Measurements from ENCODE around the gene TNNT3. TPM values are rescaled to one million over a fixed set of nuclear protein-coding genes. Genes with fewer than 3 reads are reported as not detected.

TNNT3 gene
- total RNA-seq, 1 donor from 2014 or later: not detected

DNA sequence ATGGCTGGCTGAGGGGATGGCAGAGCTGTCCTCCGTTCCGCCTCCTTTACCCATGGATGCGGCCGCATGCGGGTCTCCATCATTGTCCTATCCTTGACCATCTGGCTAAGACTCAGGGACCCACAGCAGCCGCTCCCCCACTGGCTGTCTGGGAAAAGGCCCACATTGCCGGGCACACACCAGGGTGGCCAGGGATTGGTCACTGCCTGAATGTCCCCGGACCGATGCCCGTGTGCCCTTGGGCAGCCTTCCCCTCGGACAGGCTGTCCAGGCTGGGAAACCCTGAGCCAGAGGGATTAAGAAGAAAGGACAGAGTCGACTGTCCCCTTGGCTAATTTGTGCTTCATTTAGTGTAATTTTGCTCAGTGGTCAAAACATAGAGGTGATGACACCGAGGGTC, 55.7 kb downstream of the TNNT3 start:
- DNase-seq (ENCODE audit: low read depth): no peak
- Histone ChIP-seq H3K36me3 (ENCODE audit: control insufficient read depth, insufficient read depth, low read length) (no peaks in the 10 kb centered on the region), H3K27me3 (ENCODE audit: control insufficient read depth, insufficient read depth, low read length) (no peaks in the 10 kb centered on the region), H3K4me3 (ENCODE audit: low read depth, low read length) (no peak overlapping the region)
- TF ChIP-seq, protein P1, sequence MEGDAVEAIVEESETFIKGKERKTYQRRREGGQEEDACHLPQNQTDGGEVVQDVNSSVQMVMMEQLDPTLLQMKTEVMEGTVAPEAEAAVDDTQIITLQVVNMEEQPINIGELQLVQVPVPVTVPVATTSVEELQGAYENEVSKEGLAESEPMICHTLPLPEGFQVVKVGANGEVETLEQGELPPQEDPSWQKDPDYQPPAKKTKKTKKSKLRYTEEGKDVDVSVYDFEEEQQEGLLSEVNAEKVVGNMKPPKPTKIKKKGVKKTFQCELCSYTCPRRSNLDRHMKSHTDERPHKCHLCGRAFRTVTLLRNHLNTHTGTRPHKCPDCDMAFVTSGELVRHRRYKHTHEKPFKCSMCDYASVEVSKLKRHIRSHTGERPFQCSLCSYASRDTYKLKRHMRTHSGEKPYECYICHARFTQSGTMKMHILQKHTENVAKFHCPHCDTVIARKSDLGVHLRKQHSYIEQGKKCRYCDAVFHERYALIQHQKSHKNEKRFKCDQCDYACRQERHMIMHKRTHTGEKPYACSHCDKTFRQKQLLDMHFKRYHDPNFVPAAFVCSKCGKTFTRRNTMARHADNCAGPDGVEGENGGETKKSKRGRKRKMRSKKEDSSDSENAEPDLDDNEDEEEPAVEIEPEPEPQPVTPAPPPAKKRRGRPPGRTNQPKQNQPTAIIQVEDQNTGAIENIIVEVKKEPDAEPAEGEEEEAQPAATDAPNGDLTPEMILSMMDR (IDR thresholded peaks at IDR 0.05; ENCODE audit: insufficient read depth, low read length, poor library complexity, severe bottlenecking): no peak

DNA sequence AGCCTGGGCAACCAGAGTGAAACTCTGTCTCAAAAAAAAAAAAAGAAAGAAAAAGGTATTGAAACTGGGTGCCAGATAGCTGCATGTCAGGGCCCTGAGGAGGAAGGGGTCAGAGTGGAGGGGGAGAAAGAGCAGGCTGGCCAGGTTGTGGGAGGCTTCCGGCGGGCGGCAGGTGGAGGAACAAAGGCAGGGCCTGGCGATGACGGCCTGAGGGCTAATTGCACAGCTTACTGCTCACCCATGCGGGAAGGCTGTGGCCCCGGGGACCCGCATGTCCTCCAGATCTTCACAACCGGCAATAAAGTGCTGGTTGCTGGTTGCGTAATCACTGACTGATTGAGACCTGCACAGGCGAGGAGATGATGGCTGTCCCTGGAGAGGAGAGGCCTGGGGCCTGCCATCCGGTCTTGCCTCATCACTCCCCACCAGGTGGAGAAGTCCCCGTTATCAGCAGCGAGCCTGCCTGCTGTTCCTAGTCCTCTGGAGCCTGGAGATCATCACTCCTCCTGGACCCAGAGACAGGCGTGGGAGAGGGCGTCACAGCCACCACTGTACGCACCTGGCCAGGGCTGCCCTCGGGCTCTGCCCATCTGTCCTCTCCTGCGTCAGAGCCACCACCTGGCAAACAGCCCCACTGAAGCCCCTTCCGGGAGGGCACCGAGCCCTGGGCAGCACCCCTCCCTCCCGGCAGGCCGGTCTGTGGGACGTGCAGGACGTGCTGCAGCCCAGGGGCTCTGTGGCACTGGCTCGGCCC, 59.4 kb downstream of the TNNT3 start:
- no peak for DNase-seq (ENCODE audit: low read depth)
- Histone ChIP-seq H3K27me3 (ENCODE audit: control insufficient read depth, insufficient read depth, low read length) (no peaks in the 10 kb centered on the region), H3K4me3 (ENCODE audit: low read depth, low read length) (no peak overlapping the region), H3K36me3 (ENCODE audit: control insufficient read depth, insufficient read depth, low read length) (no peaks in the 10 kb centered on the region)
- TF ChIP-seq, protein P1 (IDR thresholded peaks at IDR 0.05; ENCODE audit: insufficient read depth, low read length, poor library complexity, severe bottlenecking): no peak

DNA sequence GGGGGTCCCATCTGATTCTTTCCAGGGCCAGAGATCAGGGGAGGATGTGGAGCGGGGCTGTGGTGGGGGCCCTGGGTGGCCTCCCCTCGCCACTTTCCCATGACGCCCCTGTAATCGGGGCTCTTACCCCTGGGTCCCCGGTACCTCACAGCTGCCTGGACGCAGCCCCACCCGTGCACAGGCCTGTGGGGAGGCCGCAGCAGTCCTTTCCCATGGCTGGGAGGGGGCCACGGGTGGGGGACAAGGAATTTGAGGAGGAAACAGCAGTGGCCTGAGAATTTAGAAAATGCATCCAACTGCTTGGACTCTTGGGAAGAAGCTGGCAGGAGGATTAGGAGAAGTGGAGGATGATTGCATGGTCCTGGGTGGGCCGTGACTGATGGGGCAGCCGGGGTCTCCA, 60.1 kb downstream of the TNNT3 start:
- TF ChIP-seq, protein P1 (IDR thresholded peaks at IDR 0.05; ENCODE audit: insufficient read depth, low read length, poor library complexity, severe bottlenecking): no peak
- Histone ChIP-seq H3K4me3 (ENCODE audit: low read depth, low read length) (no peak overlapping the region), H3K27me3 (ENCODE audit: control insufficient read depth, insufficient read depth, low read length) (no peaks in the 10 kb centered on the region), H3K36me3 (ENCODE audit: control insufficient read depth, insufficient read depth, low read length) (no peaks in the 10 kb centered on the region)
- no peak for DNase-seq (ENCODE audit: low read depth)

DNA sequence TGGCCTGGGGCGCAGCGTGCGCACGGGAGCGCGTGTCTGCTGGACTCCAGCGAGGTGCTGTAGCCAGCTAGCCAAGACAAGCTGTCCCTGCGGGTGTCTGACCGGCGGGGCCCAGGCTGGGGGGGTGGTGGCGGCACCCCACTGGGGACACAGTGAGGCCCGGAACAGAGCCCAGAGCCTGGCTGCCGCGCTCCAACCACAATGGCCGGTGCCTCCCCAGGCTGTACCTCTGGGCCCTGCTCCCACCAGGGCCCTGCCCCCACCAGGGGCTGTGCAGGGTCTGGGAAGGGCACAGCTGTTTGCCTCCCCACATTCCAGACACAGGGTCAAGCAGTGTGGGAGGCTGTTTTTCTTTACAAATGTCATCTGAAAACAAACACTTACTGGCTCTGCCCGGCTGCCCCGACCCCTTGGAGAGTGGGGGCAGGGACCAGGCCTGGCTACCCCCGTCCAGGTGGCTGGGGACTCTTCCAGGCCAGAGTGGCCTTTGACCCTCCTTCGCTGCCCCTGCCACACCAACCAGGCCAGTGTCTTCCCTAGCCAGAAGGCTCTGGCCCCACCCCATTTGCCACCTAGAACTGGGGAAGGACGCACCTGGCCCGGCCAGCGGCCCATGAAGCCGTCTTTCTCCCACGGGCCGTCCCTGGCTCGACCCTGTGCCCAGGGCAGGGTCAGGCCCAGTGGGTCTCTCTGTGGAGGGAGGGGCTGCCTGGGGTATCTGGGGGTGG, 63.5 kb downstream of the TNNT3 start:
- TF ChIP-seq, protein P1 (IDR thresholded peaks at IDR 0.05; ENCODE audit: insufficient read depth, low read length, poor library complexity, severe bottlenecking): no peak
- H3K36me3 ChIP-seq (ENCODE audit: control insufficient read depth, insufficient read depth, low read length): no peaks in the 10 kb centered on the region
- DNase-seq (ENCODE audit: low read depth): no peak
- no peak overlapping the region for H3K4me3 ChIP-seq (ENCODE audit: low read depth, low read length)
- no peaks in the 10 kb centered on the region for H3K27me3 ChIP-seq (ENCODE audit: control insufficient read depth, insufficient read depth, low read length)

DNA sequence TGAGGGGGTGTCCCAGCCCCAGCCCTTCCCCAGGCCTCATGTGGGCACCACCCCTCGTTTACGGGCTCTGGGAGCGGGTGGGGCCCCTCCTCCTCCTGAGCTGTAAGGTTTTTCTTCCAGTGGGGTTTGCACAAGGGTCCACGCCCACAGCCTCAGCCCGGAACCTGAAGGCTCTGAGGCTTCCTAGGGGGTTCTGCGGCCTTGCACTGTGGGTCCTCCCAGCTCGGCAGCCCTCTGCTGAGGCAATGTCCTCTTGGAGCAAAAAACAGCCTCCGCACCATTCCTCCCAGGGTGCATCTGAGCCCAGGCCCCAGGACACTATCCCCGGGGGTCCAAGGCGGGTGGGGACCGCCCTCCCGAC, 64.1 kb downstream of the TNNT3 start:
- H3K36me3 ChIP-seq (ENCODE audit: control insufficient read depth, insufficient read depth, low read length): no peaks in the 10 kb centered on the region
- TF ChIP-seq, protein P1 (IDR thresholded peaks at IDR 0.05; ENCODE audit: insufficient read depth, low read length, poor library complexity, severe bottlenecking): no peak
- no peak overlapping the region for H3K4me3 ChIP-seq (ENCODE audit: low read depth, low read length)
- no peak for DNase-seq (ENCODE audit: low read depth)
- no peaks in the 10 kb centered on the region for H3K27me3 ChIP-seq (ENCODE audit: control insufficient read depth, insufficient read depth, low read length)
